Loucy (cell line): Measurements from ENCODE around the gene MYO1H.

ENCODE experiments used
- H2AFZ ChIP-seq: fragments of 200-600 bp; sonication (generic); 2 replicates; pipeline ENCODE4 v1.6.0; 2016; ENCODE audit warnings: antibody characterized with exemption, mild to moderate bottlenecking, low read length, moderate library complexity
- H3F3A ChIP-seq: fragments of 200-600 bp; 2 replicates; pipeline ENCODE4 v1.6.0; 2016; ENCODE audit warnings: antibody characterized with exemption, low read depth, mild to moderate bottlenecking
- H3K27me3 ChIP-seq: fragments of 200-600 bp; sonication (generic); 2 replicates; pipeline ENCODE4 v1.6.1; 2014; ENCODE audit warnings: low read length, mild to moderate bottlenecking; ENCODE audit not compliant: insufficient read depth, poor library complexity, severe bottlenecking
- H3K36me3 ChIP-seq: fragments of 200-600 bp; sonication (generic); 2 replicates; pipeline ENCODE4 v1.6.1; 2016; ENCODE audit warnings: low read length; ENCODE audit not compliant: insufficient read depth
- H3K4me1 ChIP-seq: fragments of 200-600 bp; sonication (generic); 2 replicates; pipeline ENCODE4 v1.5.1; 2014; ENCODE audit warnings: low read length, mild to moderate bottlenecking; ENCODE audit not compliant: insufficient read depth, poor library complexity, severe bottlenecking
- H3K4me2 ChIP-seq: fragments of 200-600 bp; sonication (generic); 2 replicates; pipeline ENCODE4 v1.6.0; 2014; ENCODE audit warnings: antibody characterized with exemption, low read length, low read depth, mild to moderate bottlenecking; ENCODE audit not compliant: poor library complexity, severe bottlenecking
- H3K4me3 ChIP-seq: fragments of 200-600 bp; sonication (generic); 2 replicates; pipeline ENCODE4 v1.5.1; 2014; ENCODE audit warnings: low read length, mild to moderate bottlenecking, mixed read lengths; ENCODE audit not compliant: poor library complexity, severe bottlenecking
- H3K79me2 ChIP-seq: fragments of 200-600 bp; sonication (generic); 2 replicates; pipeline ENCODE4 v1.6.1; 2014; ENCODE audit warnings: low read length; ENCODE audit not compliant: insufficient read depth
- H3K9ac ChIP-seq: fragments of 200-600 bp; sonication (generic); 2 replicates; pipeline ENCODE4 v1.6.0; 2014; ENCODE audit warnings: mild to moderate bottlenecking, low read depth, low read length, moderate library complexity; ENCODE audit not compliant: poor library complexity, severe bottlenecking
- H3K9me2 ChIP-seq: fragments of 200-600 bp; sonication (generic); replicated peaks from 2 replicates; pipeline ENCODE4 v1.6.1; 2016; ENCODE audit warnings: low read depth, low read length, mixed read lengths
- H3K9me3 ChIP-seq: fragments of 200-600 bp; sonication (generic); 2 replicates; pipeline ENCODE4 v1.6.1; 2014; ENCODE audit warnings: mild to moderate bottlenecking, antibody characterized with exemption, low read length, low read depth; ENCODE audit not compliant: insufficient read depth
- H4K20me1 ChIP-seq: fragments of 200-600 bp; sonication (generic); 2 replicates; pipeline ENCODE4 v1.6.0; 2014; ENCODE audit warnings: antibody characterized with exemption, low read length, mild to moderate bottlenecking; ENCODE audit not compliant: insufficient read depth, poor library complexity, severe bottlenecking
- CTCF ChIP-seq: fragments of 200-600 bp; sonication (generic); conservative IDR thresholded peaks from 2 replicates; pipeline ENCODE4 v1.5.1; 2014; ENCODE audit warnings: mild to moderate bottlenecking, antibody characterized with exemption, low read length
- EZH2phosphoT487 ChIP-seq: fragments of 200-600 bp; IDR thresholded peaks from 2 replicates; pipeline ENCODE4 v1.6.1; 2018; ENCODE audit warnings: antibody characterized with exemption, mild to moderate bottlenecking, moderate library complexity, borderline replicate concordance

The MYO1H gene

GRCh38 chr12:109488051-109488665, 140.5 kb downstream of the MYO1H start:
- no peak for TF ChIP-seq CTCF
- TF ChIP-seq EZH2phosphoT487: no peak
- peaks cover 44% of the 10 kb centered on the region; the same call in 1 of the 2 replicates for H3K36me3 ChIP-seq
- H3K9ac ChIP-seq: no peak overlapping the region
- no peak overlapping the region for H3K4me3 ChIP-seq
- H3K79me2 ChIP-seq: no peaks in the 10 kb centered on the region
- H4K20me1 ChIP-seq: no peaks in the 10 kb centered on the region
- H3K9me3 ChIP-seq: no peaks in the 10 kb centered on the region
- no peaks in the 10 kb centered on the region for H3F3A ChIP-seq
- H3K4me1 ChIP-seq: no peaks in the 10 kb centered on the region
- H3K9me2 ChIP-seq: no peaks in the 10 kb centered on the region
- H2AFZ ChIP-seq: no peak overlapping the region
- H3K4me2 ChIP-seq: no peak overlapping the region
- H3K27me3 ChIP-seq: no peaks in the 10 kb centered on the region

- Histone ChIP-seq H3K4me1 (no peaks in the 10 kb centered on the region), H3K9me2 (no peaks in the 10 kb centered on the region), H3K4me3 (no peak overlapping the region), H3K27me3 (no peaks in the 10 kb centered on the region), H3K36me3 (peaks cover 44% of the 10 kb centered on the region; the same call in 1 of the 2 replicates), H3K9me3 (no peaks in the 10 kb centered on the region), H3K4me2 (no peak overlapping the region), H4K20me1 (no peaks in the 10 kb centered on the region), H3F3A (no peaks in the 10 kb centered on the region), H3K9ac (no peak overlapping the region), H3K79me2 (no peaks in the 10 kb centered on the region), H2AFZ (no peak overlapping the region)
- TF ChIP-seq CTCF (no peak), EZH2phosphoT487 (no peak)
Observed at GRCh38 chr12:109489016-109489954, 141.6 kb downstream of the MYO1H start.

- Histone ChIP-seq H3K79me2 (no peaks in the 10 kb centered on the region), H3K27me3 (no peaks in the 10 kb centered on the region), H3K9me2 (no peaks in the 10 kb centered on the region), H4K20me1 (no peaks in the 10 kb centered on the region), H3K4me2 (no peak overlapping the region), H3K36me3 (peaks cover 44% of the 10 kb centered on the region; the same call in 1 of the 2 replicates), H3K4me1 (no peaks in the 10 kb centered on the region), H3K9ac (no peak overlapping the region), H2AFZ (no peak overlapping the region), H3F3A (no peaks in the 10 kb centered on the region), H3K9me3 (no peaks in the 10 kb centered on the region), H3K4me3 (no peak overlapping the region)
- no peak for TF ChIP-seq CTCF
- TF ChIP-seq EZH2phosphoT487: no peak
Observed at GRCh38 chr12:109489955-109490565, 142.4 kb downstream of the MYO1H start.
